ENCODE results near the gene GPANK1. TPM values are rescaled to one million over a fixed set of nuclear protein-coding genes. Genes with fewer than 3 reads are reported as not detected.
A peak's percentile ranks its signal among the peaks of the same experiment; 100 is the strongest.

Gene GPANK1
- total and polyA plus RNA-seq, 9 of the 15 experiments (the other 6 are each of a cell fraction or from before 2014, with no cell fraction given), result 32.2 to 111 (median 46.3) TPM

- TF ChIP-seq ZNF512 (tag; IDR thresholded peaks at IDR 0.05), result peak; percentile 41; the same call in 1 of the 2 replicates
- peak; percentile 29; the same call in 1 of the 2 replicates for TF ChIP-seq NBN (IDR thresholded peaks at IDR 0.05; ENCODE audit: low read depth)
- 0 out of 4 replicates have a peak, but pooled peaks have one; percentile 28 to 46 for TF ChIP-seq ARNT (IDR thresholded peaks at IDR 0.05)
- no peak for TF ChIP-seq FOXO4 (CRISPR knock-in tag; IDR thresholded peaks at IDR 0.05)
- TF ChIP-seq RB1 (IDR thresholded peaks at IDR 0.05; ENCODE audit: low read depth), result peak; percentile 19; the same call in 1 of the 2 replicates
- peak; percentile 60 for TF ChIP-seq ZBTB26 (CRISPR knock-in tag; IDR thresholded peaks at IDR 0.05)
- TF ChIP-seq CGGBP1 (CRISPR knock-in tag; IDR thresholded peaks at IDR 0.05), result no peak
- TF ChIP-seq ZNF75A (CRISPR knock-in tag; IDR thresholded peaks at IDR 0.05), result peak; percentile 29; the same call in 1 of the 2 replicates
- TF ChIP-seq MAX (CRISPR knock-in tag; IDR thresholded peaks at IDR 0.05), result no peak
- 0 out of 2 replicates have a peak, but pooled peaks have one; percentile 4 for TF ChIP-seq C11orf30 (IDR thresholded peaks at IDR 0.05; ENCODE audit: low read depth)
- TF ChIP-seq NFRKB (IDR thresholded peaks at IDR 0.05; ENCODE audit: low read depth), result 0 out of 2 replicates have a peak, but pooled peaks have one; percentile 7
- TF ChIP-seq ARHGAP35 (IDR thresholded peaks at IDR 0.05; ENCODE audit: partially characterized antibody), result peak; percentile 4
- TF ChIP-seq BACH1 (tag; IDR thresholded peaks at IDR 0.05), result 0 out of 2 replicates have a peak, but pooled peaks have one; percentile 72
- TF ChIP-seq RERE (CRISPR knock-in tag; IDR thresholded peaks at IDR 0.05; ENCODE audit: borderline replicate concordance), result peak; percentile 97; the same call in 1 of the 2 replicates
- no peak for TF ChIP-seq EZH2 (IDR thresholded peaks at IDR 0.05; ENCODE audit: borderline replicate concordance, low read depth, low read length)
- TF ChIP-seq DLX4 (CRISPR knock-in tag; IDR thresholded peaks at IDR 0.05), result no peak
- 0 out of 2 replicates have a peak, but pooled peaks have one; percentile 1 for TF ChIP-seq NR2C2 (CRISPR knock-in tag; IDR thresholded peaks at IDR 0.05)
- TF ChIP-seq NR2C2 (tag; IDR thresholded peaks at IDR 0.05), result no peak
Observed at GRCh38 chr6:31702405-31702818, 37.6 kb upstream of the GPANK1 start (continued).
